Activated CD8-positive, alpha-beta T cell treated with anti-CD3 and anti-CD28 coated beads for 36 hours (primary cell): ENCODE measurements around the gene CHCHD3. TPM values are rescaled to one million over a fixed set of nuclear protein-coding genes. Genes with fewer than 3 reads are reported as not detected.

ENCODE experiments used
- ATAC-seq: fragments of 200-7000 bp; cut with Tn5 transposase; one replicate; pipeline ENCODE4 v1.10.0; 2021; ENCODE audit warnings: mild to moderate bottlenecking, moderate library complexity
- CTCF ChIA-PET: fragments of 350-600 bp; sonication (Branson Sonifier 250); formaldehyde crosslinking; loops from one replicate; lab custom pipeline; 2021; ENCODE audit warnings: antibody characterized with exemption; lab: Charles Lee
- POLR2A ChIA-PET: fragments of 350-600 bp; sonication (Branson Sonifier 250); formaldehyde crosslinking; loops from one replicate; lab custom pipeline; 2021; ENCODE audit warnings: antibody characterized with exemption; lab: Charles Lee
- DNase-seq: peaks from one replicate; pipeline ENCODE4 v3.0.0-alpha.2; 2020
- H3K27ac Mint-ChIP-seq: one replicate; pipeline ENCODE4 v1.8.0; 2021; ENCODE audit warnings: mild to moderate bottlenecking, mixed read lengths
- H3K27me3 Mint-ChIP-seq: one replicate; pipeline ENCODE4 v1.8.0; 2021; ENCODE audit warnings: mixed read lengths
- H3K36me3 Mint-ChIP-seq: one replicate; pipeline ENCODE4 v1.8.0; 2021; ENCODE audit warnings: low read depth, mixed read lengths
- H3K4me1 Mint-ChIP-seq: one replicate; pipeline ENCODE4 v1.8.0; 2021; ENCODE audit warnings: low read depth, mixed read lengths
- H3K4me3 Mint-ChIP-seq: one replicate; pipeline ENCODE4 v1.8.0; 2021; ENCODE audit warnings: mild to moderate bottlenecking, moderate library complexity, mixed read lengths
- H3K9me3 Mint-ChIP-seq: one replicate; pipeline ENCODE4 v1.8.0; 2021; ENCODE audit warnings: mixed read lengths
- intact Hi-C: fragments of 100-400 bp; cut with micrococcal nuclease; formaldehyde crosslinking; loops from one replicate; pipeline ENCODE4 v1.10.0; 2022
- total RNA-seq, 2 experiments: library from RNA; stranded (reverse); gene quantifications; one replicate each; pipeline ENCODE4 v1.2.3, GENCODE V29; 2021
- TF ChIP-seq, protein P1 (sequence below): fragments of 200-600 bp; IDR thresholded peaks from one replicate; pipeline ENCODE4 v1.8.0; 2022; ENCODE audit warnings: antibody characterized with exemption, mild to moderate bottlenecking

Gene CHCHD3
- total RNA-seq, 2 experiments from 2014 or later = 61.4 to 63.4 TPM

GRCh38 chr7:132881317-132881716 is 200.6 kb downstream of the CHCHD3 start:
- DNase-seq (no peak), ATAC-seq (no peak)
- Mint-ChIP-seq H3K4me1 (peaks cover 31% of the 10 kb centered on the region), H3K9me3 (no peaks in the 10 kb centered on the region), H3K36me3 (peaks cover 22% of the 10 kb centered on the region), H3K27me3 (no peaks in the 10 kb centered on the region), H3K27ac (no peak overlapping the region), H3K4me3 (no peak overlapping the region)
- ChIA-PET CTCF (no interaction called here), POLR2A (no interaction called here)
- intact Hi-C loops = no loop called here
- TF ChIP-seq, protein P1, sequence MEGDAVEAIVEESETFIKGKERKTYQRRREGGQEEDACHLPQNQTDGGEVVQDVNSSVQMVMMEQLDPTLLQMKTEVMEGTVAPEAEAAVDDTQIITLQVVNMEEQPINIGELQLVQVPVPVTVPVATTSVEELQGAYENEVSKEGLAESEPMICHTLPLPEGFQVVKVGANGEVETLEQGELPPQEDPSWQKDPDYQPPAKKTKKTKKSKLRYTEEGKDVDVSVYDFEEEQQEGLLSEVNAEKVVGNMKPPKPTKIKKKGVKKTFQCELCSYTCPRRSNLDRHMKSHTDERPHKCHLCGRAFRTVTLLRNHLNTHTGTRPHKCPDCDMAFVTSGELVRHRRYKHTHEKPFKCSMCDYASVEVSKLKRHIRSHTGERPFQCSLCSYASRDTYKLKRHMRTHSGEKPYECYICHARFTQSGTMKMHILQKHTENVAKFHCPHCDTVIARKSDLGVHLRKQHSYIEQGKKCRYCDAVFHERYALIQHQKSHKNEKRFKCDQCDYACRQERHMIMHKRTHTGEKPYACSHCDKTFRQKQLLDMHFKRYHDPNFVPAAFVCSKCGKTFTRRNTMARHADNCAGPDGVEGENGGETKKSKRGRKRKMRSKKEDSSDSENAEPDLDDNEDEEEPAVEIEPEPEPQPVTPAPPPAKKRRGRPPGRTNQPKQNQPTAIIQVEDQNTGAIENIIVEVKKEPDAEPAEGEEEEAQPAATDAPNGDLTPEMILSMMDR = no peak

- Mint-ChIP-seq H3K4me3 (no peak overlapping the region), H3K27ac (no peak overlapping the region), H3K9me3 (no peaks in the 10 kb centered on the region), H3K4me1 (peaks cover 28% of the 10 kb centered on the region), H3K36me3 (peaks cover 19% of the 10 kb centered on the region), H3K27me3 (no peaks in the 10 kb centered on the region)
- DNase-seq (no peak), ATAC-seq (no peak)
- ChIA-PET POLR2A (no interaction called here), CTCF (no interaction called here)
- intact Hi-C loops = no loop called here
- TF ChIP-seq, protein P1 = no peak
Observed at GRCh38 chr7:132879579-132879978, 202.3 kb downstream of the CHCHD3 start.

DNA sequence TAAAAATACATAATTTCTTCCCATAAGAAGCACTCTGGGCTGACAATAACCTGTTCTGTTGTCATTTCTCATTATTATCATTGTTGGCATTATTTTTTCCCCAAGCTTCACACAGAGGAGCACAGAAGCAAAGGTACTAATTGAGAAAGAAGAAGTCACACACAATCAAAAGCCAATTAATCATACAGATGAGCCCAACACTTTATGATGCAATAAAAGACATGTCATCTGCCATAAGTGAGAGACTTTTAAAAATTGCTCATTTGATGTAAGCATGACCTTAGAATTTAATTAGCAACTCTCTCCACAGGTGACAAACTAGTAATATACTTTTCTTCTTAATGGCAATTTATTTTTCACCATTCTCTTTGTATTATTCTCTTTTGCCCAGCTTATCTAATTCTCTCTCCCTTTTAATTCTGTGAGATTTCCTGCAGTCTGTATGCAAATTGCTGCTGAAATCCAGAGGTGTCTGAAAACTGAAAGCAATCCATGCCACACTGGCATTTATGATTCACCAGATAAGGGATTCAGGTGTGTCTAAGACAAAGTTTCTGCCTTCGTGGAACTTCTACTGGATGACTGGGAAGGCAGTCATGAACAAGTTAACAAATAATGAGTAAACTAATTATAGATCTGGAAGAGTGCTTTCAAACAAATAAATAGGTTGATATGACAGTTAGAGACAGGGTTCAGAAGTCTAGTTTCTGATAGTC is 203.5 kb downstream of the CHCHD3 start:
- peaks cover 19% of the 10 kb centered on the region for H3K36me3 Mint-ChIP-seq
- DNase-seq = no peak
- no peak for ATAC-seq
- H3K27me3 Mint-ChIP-seq = no peaks in the 10 kb centered on the region
- intact Hi-C loops = no loop called here
- H3K4me3 Mint-ChIP-seq = no peak overlapping the region
- H3K9me3 Mint-ChIP-seq = no peaks in the 10 kb centered on the region
- ChIA-PET POLR2A (interaction anchor here (0.7 kb wide), 1 partner anchor 538 kb away, joined by 3 read pairs; no protein-coding TSS in a partner anchor), CTCF (no interaction called here)
- H3K27ac Mint-ChIP-seq = no peak overlapping the region
- TF ChIP-seq, protein P1 = no peak
- peaks cover 17% of the 10 kb centered on the region for H3K4me1 Mint-ChIP-seq

GRCh38 chr7:132877573-132877972 is 204.3 kb downstream of the CHCHD3 start:
- DNase-seq = no peak
- intact Hi-C loops = no loop called here
- H3K27ac Mint-ChIP-seq = no peak overlapping the region
- no peaks in the 10 kb centered on the region for H3K9me3 Mint-ChIP-seq
- no peak overlapping the region for H3K4me3 Mint-ChIP-seq
- peaks cover 17% of the 10 kb centered on the region for H3K36me3 Mint-ChIP-seq
- no peaks in the 10 kb centered on the region for H3K27me3 Mint-ChIP-seq
- CTCF ChIA-PET = no interaction called here
- TF ChIP-seq, protein P1 = no peak
- POLR2A ChIA-PET = interaction anchor here (0.7 kb wide), 1 partner anchor 539 kb away, joined by 3 read pairs; no protein-coding TSS in a partner anchor
- ATAC-seq = no peak
- peaks cover 10% of the 10 kb centered on the region for H3K4me1 Mint-ChIP-seq

GRCh38 chr7:132876576-132876975 is 205.3 kb downstream of the CHCHD3 start:
- no peaks in the 10 kb centered on the region for H3K9me3 Mint-ChIP-seq
- ChIA-PET CTCF (no interaction called here), POLR2A (interaction anchor here (0.6 kb wide), 1 partner anchor 131 kb away, joined by 3 read pairs; no protein-coding TSS in a partner anchor)
- H3K4me1 Mint-ChIP-seq = peaks cover 10% of the 10 kb centered on the region
- no peak overlapping the region for H3K4me3 Mint-ChIP-seq
- intact Hi-C loops = no loop called here
- peaks cover 18% of the 10 kb centered on the region for H3K36me3 Mint-ChIP-seq
- ATAC-seq (no peak), DNase-seq (no peak)
- TF ChIP-seq, protein P1 = no peak
- no peak overlapping the region for H3K27ac Mint-ChIP-seq
- no peaks in the 10 kb centered on the region for H3K27me3 Mint-ChIP-seq
